HG03378 (cell line): ENCODE data around the gene LHFPL4.

Experiments
- ATAC-seq: cut with Tn5 transposase; IDR thresholded peaks from one replicate; pipeline ENCODE4 v1.9.1; 2021; ENCODE audit warnings: mild to moderate bottlenecking, moderate library complexity; ENCODE audit not compliant: unreplicated experiment

LHFPL4 gene

GRCh38 chr3:9476935-9477334, 76.7 kb downstream of the LHFPL4 start:
- no peak for ATAC-seq

- ATAC-seq = no peak
These were observed 79.1 kb downstream of the LHFPL4 start for GRCh38 chr3:9474482-9474881.

- no peak for ATAC-seq
These were observed 80.0 kb downstream of the LHFPL4 start for GRCh38 chr3:9473496-9474065.

GRCh38 chr3:9469986-9470385, 83.6 kb downstream of the LHFPL4 start:
- ATAC-seq = no peak

- no peak for ATAC-seq
These were observed 85.2 kb downstream of the LHFPL4 start for GRCh38 chr3:9468460-9468859.

- no peak for ATAC-seq
These were observed 86.2 kb downstream of the LHFPL4 start for GRCh38 chr3:9467451-9467850.

- no peak for ATAC-seq
These were observed 98.0 kb downstream of the LHFPL4 start for GRCh38 chr3:9455596-9456131.

- no peak for ATAC-seq
These were observed 101.2 kb downstream of the LHFPL4 start for GRCh38 chr3:9452417-9452816.

- no peak for ATAC-seq
These were observed 102.6 kb downstream of the LHFPL4 start for GRCh38 chr3:9450991-9451390.

- ATAC-seq = no peak
These were observed 103.5 kb downstream of the LHFPL4 start for GRCh38 chr3:9450126-9450525.

GRCh38 chr3:9448643-9449042, 105.0 kb downstream of the LHFPL4 start:
- no peak for ATAC-seq
